NCI-H69 (cell line): ENCODE measurements around the gene RUFY3.
"Not testable (repeated sequence)": the region's sequence is repeated elsewhere in the genome, so short reads cannot be mapped to it uniquely, and the experiment has no call there.

Experiments used
- DNase-seq: peaks from one replicate; lab custom pipeline; 2025; lab: John Stamatoyannopoulos, UW

The RUFY3 gene

DNA sequence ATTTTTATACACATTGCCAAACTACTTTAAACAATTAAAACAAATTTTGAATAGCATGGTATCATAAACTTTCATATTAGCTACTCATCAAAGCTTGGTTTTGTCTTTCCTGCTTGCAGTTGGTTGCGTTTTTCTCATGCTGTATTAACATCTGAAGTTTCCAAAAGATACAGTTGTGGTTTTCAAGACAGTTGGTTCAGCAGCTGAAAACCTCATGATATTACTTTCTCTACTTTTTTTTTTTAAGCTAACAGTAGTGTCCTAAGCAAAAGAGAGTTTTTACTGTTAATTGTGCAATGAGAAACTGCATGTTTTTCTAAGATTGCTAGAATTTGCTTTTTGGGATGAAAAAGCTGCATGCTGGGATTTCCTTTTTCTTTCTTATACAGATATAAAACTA, 15.2 kb downstream of the RUFY3 start:
- no peak for DNase-seq

DNA sequence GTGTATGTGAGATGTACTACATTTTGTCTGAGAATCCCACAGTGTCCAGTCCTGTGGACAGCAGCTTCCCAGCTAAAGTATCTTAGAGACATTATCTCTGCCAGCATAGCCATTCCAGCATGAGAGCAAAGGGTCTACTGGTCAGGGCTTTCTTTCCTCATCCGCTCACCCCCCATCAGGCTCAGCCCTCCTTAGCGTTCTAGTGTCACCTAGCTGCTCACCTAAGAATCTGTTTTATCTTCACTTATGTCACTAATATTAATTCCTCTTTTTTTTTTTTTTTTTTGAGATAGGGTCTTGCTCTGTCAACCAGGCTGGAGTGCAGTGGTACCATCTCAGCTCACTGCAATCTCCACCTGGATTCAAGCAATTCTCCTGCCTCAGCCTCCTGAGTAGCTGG, 15.6 kb downstream of the RUFY3 start:
- DNase-seq: no peak

DNA sequence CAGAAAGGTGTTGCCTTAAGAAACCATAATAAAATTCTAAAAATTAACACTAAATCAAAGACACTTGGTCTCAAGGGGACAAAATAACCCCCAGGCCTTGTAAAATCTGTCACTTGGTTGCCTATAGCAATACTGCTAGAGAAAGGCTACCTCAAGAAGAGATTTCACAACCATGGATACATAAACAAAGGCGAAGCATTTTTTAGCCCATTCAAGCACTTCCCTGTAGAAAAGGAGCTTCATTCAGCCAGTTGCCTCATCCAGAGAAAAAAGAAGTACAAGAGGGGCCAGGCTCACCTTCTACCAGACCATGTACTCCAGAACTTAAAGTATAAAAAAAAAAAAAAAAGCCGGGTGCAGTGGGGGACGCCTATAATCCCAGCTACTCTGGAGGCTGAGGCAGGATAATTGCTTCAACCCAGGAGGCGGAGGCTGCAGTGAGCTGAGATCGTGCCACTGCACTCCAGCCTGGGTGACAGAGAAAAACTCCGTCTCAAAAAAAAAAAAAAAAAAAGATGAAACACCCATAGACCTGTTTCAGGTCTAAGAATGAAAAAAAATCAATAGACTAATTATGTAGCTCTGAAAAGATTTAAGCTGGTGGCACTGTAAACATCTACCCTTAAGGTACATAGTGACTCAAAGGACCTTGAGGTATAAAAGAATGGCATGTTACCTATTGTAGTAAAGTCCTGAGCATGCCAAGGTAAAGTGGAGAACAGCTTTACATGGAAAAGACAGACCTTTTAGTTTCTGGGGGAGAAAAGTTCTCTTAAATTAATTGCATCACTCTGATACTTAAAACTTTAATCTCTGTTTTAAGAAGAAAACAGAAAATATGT, 18.0 kb downstream of the RUFY3 start:
- no peak for DNase-seq

DNA sequence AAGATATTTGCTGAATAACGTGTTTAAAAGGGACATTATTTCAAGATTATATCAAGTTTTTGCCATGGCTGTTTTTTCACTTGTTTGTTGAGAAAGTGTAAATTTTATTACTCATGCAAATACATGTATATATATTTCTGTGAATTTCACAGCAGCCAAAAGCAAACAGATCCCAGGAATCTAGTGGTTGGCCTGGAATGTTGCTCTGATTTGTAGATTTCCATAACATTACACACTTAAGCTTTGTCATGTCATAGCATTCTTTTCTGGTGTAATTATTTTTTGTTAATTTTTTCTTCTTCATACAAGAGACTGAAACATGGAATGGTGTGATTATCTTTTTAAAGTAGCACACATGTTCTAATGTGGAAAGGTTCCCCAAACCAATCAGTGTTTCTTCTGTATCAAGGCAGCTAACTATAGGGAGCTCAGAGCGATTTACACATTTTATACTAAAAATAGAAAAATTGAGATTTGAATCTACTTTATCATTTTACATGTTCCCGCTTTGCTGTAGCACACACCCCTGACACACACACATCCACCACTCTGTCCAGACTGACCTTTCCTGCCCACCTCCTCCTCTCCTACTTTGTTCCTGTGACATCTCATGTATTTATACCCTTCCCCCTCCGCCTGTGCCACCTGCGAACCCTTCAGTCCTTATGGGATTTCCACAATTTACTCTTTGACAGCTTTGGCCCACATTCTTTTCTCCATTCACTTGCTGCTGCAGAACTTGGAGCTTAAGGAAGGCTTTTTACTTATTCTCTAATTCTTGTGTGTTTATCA, 20.3 kb downstream of the RUFY3 start:
- DNase-seq: no peak

DNA sequence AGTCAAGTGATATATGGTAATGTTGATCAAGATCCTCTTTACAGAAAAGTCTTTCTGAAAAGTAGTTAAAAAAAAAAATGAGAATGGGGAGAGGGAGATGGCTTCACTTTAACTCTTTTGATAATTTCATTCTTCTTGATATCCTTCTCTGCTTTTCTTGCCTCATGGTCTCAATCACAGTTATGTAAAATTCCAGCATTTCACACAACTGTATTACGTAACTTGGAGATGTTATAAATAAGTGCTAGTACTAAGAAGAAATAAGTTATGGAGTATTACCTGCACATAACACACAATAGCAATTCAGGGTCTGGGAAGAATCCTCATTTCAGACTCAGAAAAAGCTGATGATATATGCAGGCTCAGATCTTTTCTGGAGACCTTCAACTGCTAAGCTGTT, 22.0 kb downstream of the RUFY3 start:
- no peak for DNase-seq

DNA sequence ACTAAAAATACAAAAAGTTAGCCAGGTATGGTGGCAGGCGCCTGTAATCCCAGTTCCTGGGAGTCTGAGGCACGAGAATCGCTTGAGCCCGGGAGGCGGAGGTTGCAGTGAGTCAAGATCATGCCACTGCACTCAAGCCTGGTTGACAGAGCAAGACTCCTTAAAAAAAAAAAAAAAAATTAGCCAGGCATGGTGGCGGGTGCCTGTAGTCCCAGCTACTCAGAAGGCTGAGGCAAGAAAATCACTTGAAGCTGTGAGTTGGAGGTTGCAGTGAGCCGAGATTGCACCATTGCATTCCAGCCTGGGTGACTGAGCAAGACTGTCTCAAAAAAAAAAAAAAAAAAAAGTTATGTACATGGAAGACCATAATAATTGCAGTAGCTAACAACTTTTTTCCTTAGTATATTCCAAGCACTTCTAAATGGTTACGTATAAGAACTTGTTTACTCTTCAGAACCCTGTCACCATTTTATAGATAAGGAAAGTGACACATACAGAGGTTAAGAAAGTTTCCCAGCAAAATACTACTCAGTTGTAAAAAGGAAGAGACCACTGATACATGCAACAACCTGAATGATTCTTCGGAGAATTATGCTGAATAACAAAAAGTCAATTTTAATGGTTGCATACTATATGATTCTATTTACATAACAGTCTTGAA, 24.5 kb downstream of the RUFY3 start:
- no peak for DNase-seq

DNA sequence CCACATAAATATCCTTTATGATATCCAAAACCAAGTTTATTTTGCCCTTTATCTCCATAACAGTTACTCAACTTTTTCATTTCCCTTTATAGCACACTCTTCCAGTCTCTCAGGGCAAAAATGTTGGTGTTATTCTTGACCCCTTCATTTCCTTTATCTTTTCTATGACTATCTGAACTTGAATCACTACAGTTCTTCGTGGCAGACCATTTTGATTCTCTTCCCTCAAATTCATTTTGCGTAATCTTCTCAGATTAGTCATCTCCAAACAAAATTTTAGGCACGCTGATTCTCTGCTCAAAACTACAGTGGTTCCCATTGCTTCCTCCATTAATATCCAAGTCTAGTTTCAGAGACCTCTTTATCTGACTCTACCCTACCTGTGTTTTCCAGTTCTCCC, 26.1 kb downstream of the RUFY3 start:
- no peak for DNase-seq

DNA sequence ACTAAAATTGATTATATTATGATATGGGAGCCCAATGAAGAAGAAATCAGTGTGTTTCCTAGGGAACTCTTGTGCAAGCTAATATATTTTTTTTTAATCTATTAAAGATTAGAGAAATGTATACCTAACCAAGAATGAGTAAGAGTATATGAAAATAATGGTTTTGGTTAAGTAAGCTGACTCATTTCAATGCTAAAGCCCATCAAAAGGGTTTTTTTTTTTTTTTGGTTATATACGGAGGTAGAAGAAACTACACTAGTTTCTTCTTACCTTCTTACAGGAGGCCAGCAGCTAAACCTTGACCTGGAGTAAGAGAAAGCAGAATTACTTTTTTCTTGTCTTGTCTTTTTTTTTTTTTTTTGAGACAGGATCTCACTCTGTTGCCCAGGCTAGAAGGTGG, 27.5 kb downstream of the RUFY3 start:
- DNase-seq: no peak

DNA sequence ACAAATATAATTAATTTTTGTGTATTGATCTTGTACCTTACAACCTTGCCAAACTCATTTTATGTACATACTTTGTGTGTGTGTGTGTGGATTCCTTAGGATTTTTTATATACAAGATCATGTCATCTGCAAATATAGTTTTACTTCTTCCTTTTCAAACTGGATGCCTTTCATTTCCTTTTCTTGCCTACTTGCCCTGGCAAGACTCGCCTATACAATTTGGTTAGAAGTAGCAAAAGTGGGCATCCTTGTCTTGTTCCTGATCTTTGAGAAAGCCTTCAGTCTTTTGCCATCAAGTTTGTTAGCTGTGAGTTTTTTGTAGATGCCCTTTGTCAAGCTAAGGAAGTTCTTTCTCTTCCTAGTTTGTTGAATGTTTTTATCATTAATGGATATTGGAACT, 30.5 kb downstream of the RUFY3 start:
- DNase-seq: no peak

DNA sequence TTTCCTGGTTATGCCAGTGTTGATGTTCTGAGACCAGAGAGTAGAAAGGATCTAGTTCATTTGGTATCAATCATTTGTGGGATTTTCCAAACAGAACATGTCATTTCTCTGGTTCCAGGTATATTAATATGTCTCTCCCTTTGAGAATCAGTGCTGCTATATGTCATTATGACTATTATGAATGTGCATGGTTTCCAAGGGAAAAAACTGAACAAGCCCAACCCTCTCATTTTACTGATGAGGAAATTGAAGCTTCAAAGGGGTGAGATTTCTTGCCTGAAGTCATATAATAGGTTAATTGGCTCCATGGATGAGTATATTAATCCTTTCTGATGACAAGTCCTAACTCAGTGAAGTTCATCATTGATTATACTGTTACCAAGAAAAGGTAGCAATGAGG, 31.9 kb downstream of the RUFY3 start:
- DNase-seq: no peak

DNA sequence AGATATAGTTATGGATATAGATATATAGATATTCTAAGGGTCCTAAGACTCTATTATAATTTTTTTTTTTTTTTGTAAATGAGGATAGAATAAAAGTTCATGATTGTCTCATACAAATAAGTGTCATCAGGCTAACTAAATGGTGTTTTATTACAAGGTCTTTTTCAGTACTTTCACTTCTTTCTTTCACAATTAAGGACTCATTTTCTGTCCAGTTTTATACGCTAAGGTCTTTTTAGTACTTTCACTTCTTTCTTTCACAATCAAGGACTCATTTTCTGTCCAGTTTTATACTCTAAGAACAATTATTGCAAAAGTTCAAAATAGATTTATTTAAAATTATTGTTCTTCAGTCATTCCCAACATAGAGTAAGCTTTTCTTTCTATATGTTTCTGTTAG, 32.7 kb downstream of the RUFY3 start:
- no peak for DNase-seq

DNA sequence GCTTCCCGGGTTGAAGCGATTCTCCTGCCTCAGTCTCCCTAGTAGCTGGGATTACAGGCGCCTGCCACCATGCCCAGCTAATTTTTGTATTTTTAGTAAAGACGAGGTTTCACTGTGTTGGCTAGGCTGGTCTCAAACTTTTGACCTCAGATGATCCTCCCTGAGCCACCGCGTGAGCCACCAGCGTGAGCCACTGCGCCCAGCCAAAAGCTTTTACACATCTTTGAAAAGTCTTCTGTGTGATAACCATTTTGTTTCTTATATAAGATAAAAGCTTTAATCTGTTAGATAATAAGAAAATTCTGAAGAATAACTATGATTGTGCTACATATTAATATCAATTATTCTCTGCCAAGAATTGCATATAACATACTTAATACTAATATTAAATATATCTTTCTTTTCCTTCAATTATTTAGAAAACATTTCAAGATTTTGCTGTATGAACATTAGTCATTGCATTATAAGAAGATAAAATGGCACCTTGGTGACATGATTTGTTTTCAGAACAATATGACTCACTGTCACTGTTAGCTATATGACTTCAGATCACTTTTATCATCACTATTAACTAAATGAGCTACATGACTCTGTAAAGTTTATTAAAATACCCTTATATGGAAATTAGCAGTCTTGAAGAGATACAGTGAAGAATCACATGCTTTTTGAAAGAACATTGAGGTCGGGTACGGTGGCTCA, 33.4 kb downstream of the RUFY3 start:
- DNase-seq: no peak

DNA sequence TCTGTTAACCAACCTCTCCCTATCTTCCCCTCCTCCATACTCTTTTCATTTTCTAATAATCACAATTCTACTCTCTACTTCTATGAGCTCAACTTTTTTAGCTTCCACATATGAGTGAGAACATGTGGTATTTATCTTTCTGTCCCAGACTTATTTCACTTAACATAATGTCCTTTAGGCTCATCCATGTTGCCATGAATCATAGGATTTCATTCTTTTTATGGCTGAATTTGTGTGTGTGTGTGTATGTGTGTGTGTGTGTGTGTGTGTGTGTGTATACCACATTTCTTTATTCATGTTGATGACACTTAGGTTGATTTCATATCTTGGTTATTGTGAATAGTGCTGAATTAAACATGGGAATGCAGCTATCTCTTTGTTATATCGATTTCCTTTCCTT, 37.4 kb downstream of the RUFY3 start:
- no peak for DNase-seq

DNA sequence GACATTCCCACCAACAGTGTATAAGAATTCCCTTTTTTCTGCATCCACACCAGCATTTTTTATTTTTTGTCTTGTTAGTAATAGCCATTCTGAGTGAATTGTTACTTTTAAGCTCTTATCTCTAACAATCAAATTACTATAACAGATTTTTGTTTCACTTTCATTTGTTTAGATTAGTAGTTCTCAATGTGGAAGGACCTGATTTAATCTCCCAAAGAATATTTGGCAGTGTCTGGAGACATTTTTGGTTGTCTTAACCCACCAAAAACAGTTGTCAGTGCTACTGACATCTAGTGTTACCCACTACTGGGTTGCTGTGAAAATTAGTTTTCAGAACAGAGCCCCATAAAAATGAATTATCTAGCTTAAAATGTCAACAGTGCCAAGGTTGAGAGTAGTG, 37.9 kb downstream of the RUFY3 start:
- no peak for DNase-seq

DNA sequence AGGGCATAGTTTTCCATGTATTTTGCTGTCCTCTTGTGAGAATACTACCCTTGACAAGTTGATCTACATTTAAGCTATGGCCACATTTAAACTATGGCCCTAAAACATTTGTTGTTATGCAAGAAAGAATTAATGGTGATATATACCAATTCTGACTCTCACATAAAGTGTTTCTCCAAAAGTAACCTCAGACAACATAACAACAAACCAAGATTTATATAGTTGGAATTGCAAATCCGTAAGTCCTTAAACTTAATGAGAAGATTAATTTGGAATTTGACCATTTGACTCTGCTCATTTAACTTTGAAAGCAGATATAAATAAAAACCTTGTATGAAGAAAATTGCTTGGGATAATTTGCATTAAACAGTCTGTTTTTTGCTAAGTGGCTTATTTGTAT, 38.9 kb downstream of the RUFY3 start:
- DNase-seq: no peak

DNA sequence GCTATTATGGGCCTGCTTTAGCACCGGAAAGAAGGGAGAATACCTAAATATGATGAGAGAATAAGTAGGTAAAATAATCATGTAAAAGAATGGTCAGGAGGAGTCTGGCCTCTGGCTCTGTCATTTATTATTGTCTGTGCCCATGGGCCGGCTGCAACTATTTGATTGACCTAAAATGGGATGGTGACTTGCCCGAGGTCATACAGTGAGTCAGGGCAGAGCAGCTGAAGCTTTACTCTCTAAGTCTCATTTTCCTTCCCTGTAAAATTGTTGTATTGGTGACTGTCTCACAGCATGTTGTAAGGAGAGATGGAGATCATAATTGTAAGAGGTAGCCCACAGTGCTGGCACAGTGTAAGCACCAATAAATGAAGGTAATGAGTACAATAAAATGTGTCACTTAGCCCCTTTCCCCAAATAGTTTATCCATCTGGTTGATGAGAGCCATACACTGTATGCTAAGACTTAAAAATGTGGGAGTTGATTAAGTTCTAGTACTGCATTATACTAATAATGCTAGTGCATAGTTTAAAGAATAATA, 39.6 kb downstream of the RUFY3 start:
- no peak for DNase-seq

DNA sequence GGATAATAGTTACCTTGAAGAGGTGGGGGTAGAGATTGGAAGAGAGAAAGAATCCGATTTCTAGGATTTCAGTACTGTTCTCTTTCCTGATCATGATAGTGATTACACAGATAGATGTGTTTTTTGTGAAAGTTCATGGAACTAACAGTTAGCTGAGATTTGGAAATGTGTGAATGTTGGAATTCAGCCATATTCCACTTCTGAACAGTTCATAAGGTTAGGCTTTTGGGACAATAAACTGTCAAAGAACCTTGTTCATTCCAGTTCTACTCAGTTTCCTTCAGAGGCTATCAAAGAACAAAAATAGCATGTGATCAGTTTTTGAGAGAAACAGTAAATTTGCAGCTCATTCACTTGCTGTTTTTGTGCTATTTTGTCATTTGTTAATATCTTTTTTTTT, 43.6 kb downstream of the RUFY3 start:
- DNase-seq: no peak

DNA sequence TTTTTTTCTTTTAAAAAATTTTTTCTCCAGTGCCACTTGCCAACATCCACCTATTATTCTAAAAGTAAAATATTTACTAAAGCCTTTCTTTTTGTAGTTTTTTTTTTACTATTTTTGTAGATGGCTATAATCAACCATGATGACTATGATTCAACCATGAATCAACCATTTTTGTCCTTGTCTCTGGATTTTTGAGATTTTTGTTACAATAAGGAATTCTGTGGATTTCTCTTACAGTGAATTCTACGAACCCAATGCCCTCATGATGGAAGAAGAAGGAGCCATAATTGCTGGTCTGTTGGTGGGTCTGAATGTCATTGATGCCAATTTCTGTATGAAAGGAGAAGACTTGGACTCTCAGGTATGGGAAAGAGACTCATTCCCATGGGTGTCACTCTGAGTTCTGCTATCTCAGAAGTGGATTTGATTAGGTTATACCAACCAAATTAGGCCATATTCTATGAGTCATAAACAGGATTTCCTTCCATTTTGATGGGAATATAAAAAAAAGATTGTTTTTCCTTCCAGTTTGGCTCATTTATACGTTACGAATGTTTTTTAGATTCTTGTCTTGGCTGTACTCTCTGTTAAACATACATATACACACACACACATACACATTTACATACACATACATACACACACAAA, 46.7 kb downstream of the RUFY3 start:
- no peak for DNase-seq

DNA sequence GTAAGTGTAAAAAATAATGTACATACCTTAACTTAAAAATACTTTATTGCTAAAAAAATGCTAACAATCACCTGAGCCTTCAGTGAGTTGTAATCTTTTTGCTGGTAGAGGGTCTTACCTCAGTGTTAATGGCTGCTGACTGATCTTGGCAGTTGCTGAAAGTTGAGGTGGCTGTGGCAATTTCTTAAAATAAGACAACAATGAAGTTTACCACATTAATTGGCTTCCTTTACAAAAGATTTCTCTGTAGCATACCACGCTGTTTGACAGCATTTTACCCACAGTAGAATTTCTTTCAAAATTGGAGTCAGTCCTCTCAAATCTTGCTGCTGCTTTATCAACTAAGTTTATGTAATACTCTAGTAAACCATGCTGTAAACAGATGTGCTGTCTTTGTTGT, 47.6 kb downstream of the RUFY3 start:
- not testable (repeated sequence) for DNase-seq

DNA sequence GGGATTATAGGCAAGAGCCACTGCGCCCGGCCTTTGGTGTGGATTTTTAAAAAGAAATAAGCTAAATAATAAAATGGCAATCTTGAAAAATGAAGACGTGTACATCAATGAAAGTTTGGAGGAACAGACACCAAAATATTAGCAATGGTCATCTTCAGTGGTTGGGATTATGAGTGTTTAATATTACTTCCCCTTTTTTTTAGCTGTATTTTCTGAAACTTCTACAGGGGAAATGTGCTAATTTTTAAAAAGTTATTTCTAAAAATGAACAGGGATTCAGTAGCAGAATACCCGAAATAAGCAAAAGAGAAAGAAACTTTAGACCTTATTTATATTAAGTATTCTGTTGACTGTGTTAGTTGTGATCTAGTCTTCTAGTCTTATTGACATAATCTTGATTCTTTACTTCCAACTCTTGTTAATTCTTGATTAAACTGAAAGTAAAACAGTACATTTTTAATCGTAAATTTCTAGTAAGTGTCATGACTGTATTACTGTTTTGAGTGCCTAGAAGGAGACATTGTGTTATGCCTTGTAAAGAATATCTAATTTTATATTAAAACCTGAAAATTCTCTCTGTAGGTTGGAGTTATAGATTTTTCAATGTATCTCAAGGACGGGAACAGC, 51.3 kb downstream of the RUFY3 start:
- no peak for DNase-seq

DNA sequence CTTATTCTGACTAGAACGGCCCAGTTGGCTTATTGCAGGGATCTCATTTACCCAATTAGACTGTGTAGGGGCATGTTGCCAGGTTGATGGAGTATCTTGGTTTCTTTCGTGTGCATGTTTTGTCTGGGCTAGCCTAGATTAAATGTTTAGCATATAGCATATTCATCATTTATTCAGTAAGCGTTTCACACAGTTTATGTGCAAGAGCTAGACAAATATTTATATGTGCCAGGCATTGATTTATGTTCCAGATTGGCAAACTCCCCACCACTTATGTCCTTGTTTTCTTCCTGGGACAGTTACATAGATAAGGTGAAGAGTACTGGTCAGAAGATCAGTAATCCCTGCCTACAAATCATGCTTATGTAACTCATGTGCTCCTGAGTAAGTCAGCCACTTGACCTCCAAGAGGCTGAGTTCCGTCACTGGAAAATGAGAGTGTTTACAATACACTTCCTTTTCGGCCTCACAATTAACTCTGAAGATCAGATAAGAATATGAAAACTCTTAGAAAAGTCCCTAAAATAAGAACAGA, 57.2 kb downstream of the RUFY3 start:
- DNase-seq: no peak
